ENCODE data around the gene C5orf52.

Gene C5orf52

DNA sequence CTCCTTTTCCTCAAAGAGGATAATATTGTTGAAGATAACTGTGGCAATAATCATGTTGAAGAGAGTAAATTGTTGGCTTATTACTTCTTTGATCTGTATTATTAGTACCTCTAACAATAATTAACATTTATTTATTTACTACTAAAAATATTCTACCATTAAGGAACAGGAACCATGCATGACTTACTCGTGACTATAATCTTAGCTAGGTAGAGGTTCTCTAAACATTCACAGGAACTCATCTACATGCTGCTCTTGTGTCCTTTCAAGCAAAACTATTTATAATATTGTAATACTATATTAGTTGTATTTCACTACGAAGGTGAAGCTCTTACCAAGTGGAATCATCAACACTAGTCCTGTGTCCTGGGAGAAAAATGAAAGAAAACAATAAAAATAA lies 22.2 kb upstream of the C5orf52 start:
- in situ Hi-C loops (cut with HindIII; ENCODE audit: low sequenced_read_pairs) = no loop called here

DNA sequence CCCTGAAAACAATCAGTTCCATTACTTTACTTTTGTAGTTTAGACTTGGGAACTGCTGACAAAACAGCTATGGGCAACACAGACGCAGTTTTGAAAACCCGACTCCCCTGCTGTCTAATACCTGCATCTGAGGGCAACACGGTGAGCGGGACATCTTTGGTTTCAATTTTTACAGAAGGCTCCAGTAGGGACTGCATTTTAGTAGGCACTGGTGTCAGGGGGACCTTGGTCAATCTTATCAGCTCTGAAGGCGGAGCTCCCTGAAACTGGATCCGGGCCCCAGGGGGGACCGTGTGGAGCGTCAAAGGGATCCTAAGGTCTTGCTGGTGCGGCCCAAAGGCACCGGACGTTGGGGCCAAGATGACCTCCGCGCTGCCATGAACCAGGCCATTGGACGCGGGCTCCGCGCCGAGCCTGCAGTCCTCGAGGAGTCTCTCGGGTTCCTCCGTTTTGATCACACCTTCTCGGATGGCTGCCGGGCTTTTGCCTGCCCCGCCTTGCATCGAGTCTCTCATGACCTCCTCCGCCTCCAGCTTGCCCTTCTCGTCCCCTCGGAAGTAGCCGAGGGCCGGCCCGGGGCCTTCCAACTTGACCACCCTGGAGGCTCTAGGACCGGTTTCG lies 20.2 kb upstream of the C5orf52 start:
- no peak for DNase-seq (ENCODE audit: low read depth)
- TF ChIP-seq, protein P1, sequence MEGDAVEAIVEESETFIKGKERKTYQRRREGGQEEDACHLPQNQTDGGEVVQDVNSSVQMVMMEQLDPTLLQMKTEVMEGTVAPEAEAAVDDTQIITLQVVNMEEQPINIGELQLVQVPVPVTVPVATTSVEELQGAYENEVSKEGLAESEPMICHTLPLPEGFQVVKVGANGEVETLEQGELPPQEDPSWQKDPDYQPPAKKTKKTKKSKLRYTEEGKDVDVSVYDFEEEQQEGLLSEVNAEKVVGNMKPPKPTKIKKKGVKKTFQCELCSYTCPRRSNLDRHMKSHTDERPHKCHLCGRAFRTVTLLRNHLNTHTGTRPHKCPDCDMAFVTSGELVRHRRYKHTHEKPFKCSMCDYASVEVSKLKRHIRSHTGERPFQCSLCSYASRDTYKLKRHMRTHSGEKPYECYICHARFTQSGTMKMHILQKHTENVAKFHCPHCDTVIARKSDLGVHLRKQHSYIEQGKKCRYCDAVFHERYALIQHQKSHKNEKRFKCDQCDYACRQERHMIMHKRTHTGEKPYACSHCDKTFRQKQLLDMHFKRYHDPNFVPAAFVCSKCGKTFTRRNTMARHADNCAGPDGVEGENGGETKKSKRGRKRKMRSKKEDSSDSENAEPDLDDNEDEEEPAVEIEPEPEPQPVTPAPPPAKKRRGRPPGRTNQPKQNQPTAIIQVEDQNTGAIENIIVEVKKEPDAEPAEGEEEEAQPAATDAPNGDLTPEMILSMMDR (IDR thresholded peaks at IDR 0.05; ENCODE audit: low read depth, low read length, missing control alignments) = no peak
- in situ Hi-C loops (cut with HindIII; ENCODE audit: low sequenced_read_pairs) = no loop called here
- no peak overlapping the region for H3K4me3 ChIP-seq (ENCODE audit: low read depth, low read length)

More for the DNA sequence above, 22.2 kb upstream of the C5orf52 start:
- no peak overlapping the region for H3K4me3 ChIP-seq (ENCODE audit: low read depth, low read length)
- TF ChIP-seq, protein P1 (IDR thresholded peaks at IDR 0.05; ENCODE audit: low read depth, low read length, missing control alignments) = no peak
- no peak for DNase-seq (ENCODE audit: low read depth)

DNA sequence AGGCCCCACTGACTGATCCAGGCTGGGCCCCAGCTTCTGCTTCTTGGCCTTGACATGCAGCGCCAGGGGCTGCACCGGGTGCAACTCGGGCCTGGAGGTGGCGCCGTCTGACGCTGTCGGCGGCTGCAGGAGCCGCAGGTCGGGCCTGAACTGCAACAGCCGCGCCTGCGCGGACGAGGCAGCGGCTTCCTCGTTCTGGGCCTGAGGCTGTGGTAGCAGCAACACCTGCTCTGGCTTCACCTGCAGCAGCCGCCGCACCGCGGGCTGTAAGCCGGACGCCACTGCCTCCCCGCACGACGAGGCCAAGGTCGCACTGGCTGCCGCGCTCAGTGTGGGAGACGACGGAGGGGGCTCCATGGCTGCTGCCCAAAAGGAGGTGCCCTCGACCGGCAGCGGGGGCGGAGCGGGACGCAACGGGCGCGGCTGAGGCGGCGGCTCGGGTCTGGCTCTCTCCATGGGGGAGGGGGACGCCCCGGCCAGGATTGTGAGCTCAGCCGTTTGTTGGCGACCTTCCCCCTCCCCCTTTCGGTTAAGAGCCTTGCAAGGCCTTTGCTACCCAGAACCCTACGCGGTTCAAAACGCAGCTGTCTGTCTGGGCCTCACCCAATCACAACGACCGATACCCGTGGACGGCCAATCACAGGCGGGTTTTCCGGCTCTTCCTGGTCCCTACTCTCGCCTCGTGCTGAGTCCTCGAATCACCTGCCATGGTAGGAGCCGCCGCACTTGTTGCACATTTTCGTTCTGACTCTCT lies 19.5 kb upstream of the C5orf52 start:
- DNase-seq (ENCODE audit: low read depth) = no peak
- in situ Hi-C loops (cut with HindIII; ENCODE audit: low sequenced_read_pairs) = no loop called here
- H3K4me3 ChIP-seq (ENCODE audit: low read depth, low read length) = peak overlapping the region; percentile 13
- TF ChIP-seq, protein P1 (IDR thresholded peaks at IDR 0.05; ENCODE audit: low read depth, low read length, missing control alignments) = no peak

DNA sequence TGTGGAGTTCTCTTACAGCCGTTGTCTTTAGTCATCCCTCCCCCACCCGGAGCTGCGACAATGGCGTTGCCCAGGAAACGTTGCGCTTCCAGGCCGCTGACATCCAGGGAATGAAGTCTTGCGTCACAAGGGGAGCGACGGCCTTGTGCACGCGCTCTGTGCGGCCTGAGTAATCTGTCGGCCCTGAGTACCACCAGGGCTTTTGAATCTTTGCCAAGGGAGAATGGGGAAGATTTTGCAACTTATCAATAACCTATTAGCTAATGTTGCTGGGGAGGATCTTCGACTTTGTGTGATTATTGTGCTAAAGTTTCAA lies 19.0 kb upstream of the C5orf52 start, which contains the start of gene SOX30:
Gene SOX30, minus strand, starts transcription at position 62 of the 316 bp plus-strand sequence. CDS start 360 bp downstream, outside the sequence.
- in situ Hi-C loops (cut with HindIII; ENCODE audit: low sequenced_read_pairs) = no loop called here
- TF ChIP-seq, protein P1 (IDR thresholded peaks at IDR 0.05; ENCODE audit: low read depth, low read length, missing control alignments) = no peak
- H3K4me3 ChIP-seq (ENCODE audit: low read depth, low read length) = peak within 1 kb of the TSS; percentile 13
- DNase-seq (ENCODE audit: low read depth) = no peak

DNA sequence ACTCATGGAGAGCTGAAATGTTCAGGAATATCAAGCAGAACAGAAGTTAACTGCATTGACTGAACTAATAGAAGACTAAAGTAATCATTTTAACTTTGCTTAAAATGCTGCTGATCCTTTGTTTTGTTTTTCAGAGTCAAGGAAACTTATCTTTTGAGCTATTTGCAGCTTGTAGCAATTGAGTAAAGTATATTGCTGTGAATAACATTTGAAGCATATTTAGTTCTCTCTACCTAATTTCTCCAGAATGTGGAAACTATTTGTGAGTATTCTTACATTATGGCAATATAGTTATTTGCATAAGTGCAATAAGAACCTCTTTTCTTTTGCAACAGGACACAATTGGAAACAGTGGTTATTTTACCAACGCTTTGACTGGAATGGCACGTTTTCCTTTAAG lies 13.8 kb upstream of the C5orf52 start:
- no peak for DNase-seq (ENCODE audit: low read depth)
- TF ChIP-seq, protein P1 (IDR thresholded peaks at IDR 0.05; ENCODE audit: low read depth, low read length, missing control alignments) = no peak
- in situ Hi-C loops (cut with HindIII; ENCODE audit: low sequenced_read_pairs) = no loop called here
- no peak overlapping the region for H3K4me3 ChIP-seq (ENCODE audit: low read depth, low read length)

DNA sequence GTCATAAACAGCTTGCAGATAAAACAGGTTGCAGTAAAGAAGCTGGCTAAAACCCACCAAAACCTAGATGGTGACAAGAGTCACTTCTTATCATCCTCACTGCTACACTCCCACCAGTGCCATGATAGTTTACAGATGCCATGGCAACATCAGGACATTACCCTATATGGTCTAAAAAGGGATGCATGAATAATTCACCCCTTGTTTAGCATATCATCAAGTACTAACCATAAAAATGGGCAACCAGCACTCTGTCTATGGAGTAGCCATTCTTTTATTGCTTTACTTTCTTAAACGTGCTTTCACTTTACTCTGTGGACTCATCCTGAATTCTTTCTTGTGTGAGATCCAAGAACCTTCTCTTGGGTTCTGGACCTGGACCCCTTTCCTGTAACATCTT lies 12.4 kb upstream of the C5orf52 start:
- TF ChIP-seq, protein P1 (IDR thresholded peaks at IDR 0.05; ENCODE audit: low read depth, low read length, missing control alignments) = no peak
- H3K4me3 ChIP-seq (ENCODE audit: low read depth, low read length) = no peak overlapping the region
- DNase-seq (ENCODE audit: low read depth) = no peak
- in situ Hi-C loops (cut with HindIII; ENCODE audit: low sequenced_read_pairs) = no loop called here
